ENCODE results near the gene TXK.

DNA sequence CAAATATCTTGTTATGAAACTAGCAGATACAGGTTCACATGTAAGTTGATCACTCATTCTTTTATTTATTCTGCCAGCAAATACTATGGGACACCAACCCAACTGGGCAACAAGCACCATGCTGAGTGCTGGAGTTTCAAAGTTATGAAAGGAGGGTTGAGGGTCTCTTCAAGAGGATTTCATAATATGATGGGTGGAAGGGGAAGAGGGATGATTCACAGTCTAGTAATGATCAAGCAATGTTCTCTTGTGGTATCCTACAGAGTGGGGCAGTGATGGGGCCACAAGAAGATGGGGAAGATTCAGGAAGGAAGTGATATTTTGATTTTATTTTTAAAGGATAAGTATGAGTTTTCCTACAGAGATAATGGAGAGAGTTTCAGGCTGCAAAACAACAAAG, 46.2 kb upstream of the TXK start:
- no peak for TF ChIP-seq EZH2 (IDR thresholded peaks at IDR 0.05; ENCODE audit: insufficient read depth, low read length)
- TF ChIP-seq, protein P1, sequence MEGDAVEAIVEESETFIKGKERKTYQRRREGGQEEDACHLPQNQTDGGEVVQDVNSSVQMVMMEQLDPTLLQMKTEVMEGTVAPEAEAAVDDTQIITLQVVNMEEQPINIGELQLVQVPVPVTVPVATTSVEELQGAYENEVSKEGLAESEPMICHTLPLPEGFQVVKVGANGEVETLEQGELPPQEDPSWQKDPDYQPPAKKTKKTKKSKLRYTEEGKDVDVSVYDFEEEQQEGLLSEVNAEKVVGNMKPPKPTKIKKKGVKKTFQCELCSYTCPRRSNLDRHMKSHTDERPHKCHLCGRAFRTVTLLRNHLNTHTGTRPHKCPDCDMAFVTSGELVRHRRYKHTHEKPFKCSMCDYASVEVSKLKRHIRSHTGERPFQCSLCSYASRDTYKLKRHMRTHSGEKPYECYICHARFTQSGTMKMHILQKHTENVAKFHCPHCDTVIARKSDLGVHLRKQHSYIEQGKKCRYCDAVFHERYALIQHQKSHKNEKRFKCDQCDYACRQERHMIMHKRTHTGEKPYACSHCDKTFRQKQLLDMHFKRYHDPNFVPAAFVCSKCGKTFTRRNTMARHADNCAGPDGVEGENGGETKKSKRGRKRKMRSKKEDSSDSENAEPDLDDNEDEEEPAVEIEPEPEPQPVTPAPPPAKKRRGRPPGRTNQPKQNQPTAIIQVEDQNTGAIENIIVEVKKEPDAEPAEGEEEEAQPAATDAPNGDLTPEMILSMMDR (IDR thresholded peaks at IDR 0.05; ENCODE audit: insufficient read depth, low read depth, low read length): no peak

Measured in astrocyte (in vitro differentiated cells and primary cell).